ENCODE data around the gene SORCS2. TPM values are rescaled to one million over a fixed set of nuclear protein-coding genes. Genes with fewer than 3 reads are reported as not detected.
A peak's percentile ranks its signal among the peaks of the same experiment; 100 is the strongest.

SORCS2 gene
- total RNA-seq, 2 donors from 2014 or later = 0.25 TPM; not detected in 1

- ATAC-seq = no peak
- Mint-ChIP-seq H3K36me3 (no peaks in the 10 kb centered on the region), H3K9me3 (no peaks in the 10 kb centered on the region), H3K27ac (no peak overlapping the region)
- no peak for DNase-seq (ENCODE audit: low spot score in 2 of 2)
These were observed 271.4 kb downstream of the SORCS2 start for GRCh38 chr4:7463566-7464258.

GRCh38 chr4:7464259-7464655, 271.9 kb downstream of the SORCS2 start:
- Mint-ChIP-seq H3K9me3 (no peaks in the 10 kb centered on the region), H3K36me3 (no peaks in the 10 kb centered on the region), H3K27ac (no peak overlapping the region)
- ATAC-seq = no peak
- DNase-seq (ENCODE audit: low spot score in 2 of 2) = no peak

GRCh38 chr4:7465017-7465416, 272.7 kb downstream of the SORCS2 start:
- DNase-seq (ENCODE audit: low spot score in 2 of 2) = no peak
- H3K27ac Mint-ChIP-seq = no peak overlapping the region
- no peaks in the 10 kb centered on the region for H3K9me3 Mint-ChIP-seq
- ATAC-seq = no peak
- H3K36me3 Mint-ChIP-seq = no peaks in the 10 kb centered on the region

GRCh38 chr4:7466215-7466614, 273.9 kb downstream of the SORCS2 start:
- Mint-ChIP-seq H3K9me3 (no peaks in the 10 kb centered on the region), H3K27ac (no peak overlapping the region), H3K36me3 (no peaks in the 10 kb centered on the region)
- no peak for ATAC-seq
- DNase-seq (ENCODE audit: low spot score in 2 of 2) = no peak

- no peaks in the 10 kb centered on the region for H3K36me3 Mint-ChIP-seq
- DNase-seq (ENCODE audit: low spot score in 2 of 2) (no peak), ATAC-seq (no peak)
- no peaks in the 10 kb centered on the region for H3K9me3 Mint-ChIP-seq
- H3K27ac Mint-ChIP-seq = no peak overlapping the region
These were observed 274.6 kb downstream of the SORCS2 start for GRCh38 chr4:7466904-7467303.

- no peaks in the 10 kb centered on the region for H3K36me3 Mint-ChIP-seq
- ATAC-seq (no peak), DNase-seq (ENCODE audit: low spot score in 2 of 2) (no peak)
- no peak overlapping the region for H3K27ac Mint-ChIP-seq
- no peaks in the 10 kb centered on the region for H3K9me3 Mint-ChIP-seq
These were observed 275.1 kb downstream of the SORCS2 start for GRCh38 chr4:7467471-7467870.

- no peak for ATAC-seq
- no peaks in the 10 kb centered on the region for H3K36me3 Mint-ChIP-seq
- H3K27ac Mint-ChIP-seq = no peak overlapping the region
- DNase-seq (ENCODE audit: low spot score in 2 of 2) = no peak
- no peaks in the 10 kb centered on the region for H3K9me3 Mint-ChIP-seq
These were observed 276.7 kb downstream of the SORCS2 start for GRCh38 chr4:7469023-7469422.

GRCh38 chr4:7470111-7470510, 277.8 kb downstream of the SORCS2 start:
- DNase-seq (ENCODE audit: low spot score in 2 of 2) = no peak
- ATAC-seq = no peak
- Mint-ChIP-seq H3K27ac (no peak overlapping the region), H3K9me3 (no peaks in the 10 kb centered on the region), H3K36me3 (no peaks in the 10 kb centered on the region)

DNA sequence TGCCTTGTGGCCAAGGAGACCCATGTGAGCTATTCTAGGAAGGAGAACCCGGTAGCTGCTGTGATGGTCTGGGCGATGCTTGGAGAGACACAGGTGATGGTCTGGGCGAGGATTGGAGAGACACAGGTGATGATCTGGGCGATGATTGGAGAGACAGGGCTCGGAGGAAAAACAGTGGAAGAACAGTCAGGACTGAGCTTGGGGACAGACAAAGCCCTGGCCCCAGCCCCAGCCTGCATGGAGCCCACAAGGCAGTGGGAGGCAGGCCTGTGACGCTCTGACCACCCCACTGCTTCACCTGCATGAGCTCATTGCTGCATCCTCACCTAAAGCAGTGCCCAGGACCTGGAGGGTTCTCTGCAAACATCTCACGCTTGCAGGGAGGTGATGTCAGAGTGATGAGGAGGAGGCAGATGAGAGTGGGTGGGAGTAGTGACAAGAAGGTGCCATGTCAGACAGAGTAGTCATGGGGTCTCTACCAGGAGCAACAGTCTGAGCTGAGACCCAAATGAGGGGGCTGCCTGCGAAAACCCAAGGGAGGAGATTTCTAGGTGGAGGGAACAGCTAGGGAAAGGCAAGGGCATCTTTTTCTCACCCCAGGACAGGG, 278.3 kb downstream of the SORCS2 start:
- DNase-seq (ENCODE audit: low spot score in 2 of 2) (no peak), ATAC-seq (no peak)
- Mint-ChIP-seq H3K27ac (no peak overlapping the region), H3K9me3 (no peaks in the 10 kb centered on the region), H3K36me3 (no peaks in the 10 kb centered on the region)

GRCh38 chr4:7472442-7473013, 280.2 kb downstream of the SORCS2 start:
- H3K27ac Mint-ChIP-seq = peak overlapping the region in 1 of 2 donors; percentile 28
- H3K36me3 Mint-ChIP-seq = no peaks in the 10 kb centered on the region
- no peak for DNase-seq (ENCODE audit: low spot score in 2 of 2)
- H3K9me3 Mint-ChIP-seq = no peaks in the 10 kb centered on the region
- ATAC-seq = no peak

DNA sequence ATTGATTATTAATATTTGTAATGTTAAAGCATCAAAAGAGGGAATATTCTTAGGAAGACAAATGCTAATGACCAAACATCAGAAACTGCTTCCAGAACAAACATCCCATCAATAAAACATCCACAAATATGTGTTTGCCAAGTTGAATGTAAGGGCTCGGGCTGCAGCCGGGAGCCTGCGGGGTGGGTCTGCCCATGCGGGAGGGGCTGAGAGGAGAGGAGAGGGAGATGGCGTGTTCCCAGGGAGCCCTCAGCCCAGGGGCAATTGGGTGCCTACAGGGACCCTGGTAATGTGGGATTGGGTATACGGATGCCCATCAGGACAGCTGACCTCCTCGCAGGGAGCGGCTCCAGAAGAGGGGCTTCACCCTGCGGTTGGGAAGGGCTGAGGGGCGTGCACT, 280.7 kb downstream of the SORCS2 start:
- H3K36me3 Mint-ChIP-seq = no peaks in the 10 kb centered on the region
- no peak for ATAC-seq
- H3K9me3 Mint-ChIP-seq = no peaks in the 10 kb centered on the region
- H3K27ac Mint-ChIP-seq = no peak overlapping the region
- no peak for DNase-seq (ENCODE audit: low spot score in 2 of 2)

DNA sequence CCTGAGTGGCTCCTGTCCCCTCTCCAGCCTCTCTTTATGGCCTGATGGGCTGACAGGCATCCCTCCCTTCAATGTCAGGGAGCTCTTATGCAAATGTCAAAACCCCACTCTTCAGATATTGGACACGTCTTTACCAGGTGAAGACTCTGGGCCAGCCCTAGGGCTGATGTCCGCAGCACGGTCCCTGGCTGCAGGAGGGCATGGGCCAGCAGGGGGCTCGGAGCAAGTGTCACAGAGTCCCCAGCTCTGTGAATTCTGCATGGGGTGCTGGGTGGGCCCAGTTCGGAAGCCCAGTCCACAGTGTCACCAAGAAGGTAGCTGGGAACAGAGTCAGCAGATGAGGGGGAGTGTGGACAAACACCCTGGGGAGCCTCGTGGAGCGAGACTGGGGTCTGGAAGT, 282.0 kb downstream of the SORCS2 start:
- H3K9me3 Mint-ChIP-seq = no peaks in the 10 kb centered on the region
- no peak for DNase-seq (ENCODE audit: low spot score in 2 of 2)

GRCh38 chr4:7475207-7475606, 282.9 kb downstream of the SORCS2 start:
- Mint-ChIP-seq H3K27ac (peak overlapping the region in 1 of 2 donors; percentile 44), H3K9me3 (no peaks in the 10 kb centered on the region), H3K36me3 (no peaks in the 10 kb centered on the region)
- DNase-seq (ENCODE audit: low spot score in 2 of 2) (no peak), ATAC-seq (no peak)

More for the DNA sequence above, 282.0 kb downstream of the SORCS2 start:
- H3K27ac Mint-ChIP-seq = no peak overlapping the region
- H3K36me3 Mint-ChIP-seq = no peaks in the 10 kb centered on the region
- no peak for ATAC-seq

GRCh38 chr4:7476820-7477219, 284.5 kb downstream of the SORCS2 start:
- Mint-ChIP-seq H3K9me3 (no peaks in the 10 kb centered on the region), H3K36me3 (no peaks in the 10 kb centered on the region)

GRCh38 chr4:7477695-7478094, 285.4 kb downstream of the SORCS2 start:
- Mint-ChIP-seq H3K9me3 (no peaks in the 10 kb centered on the region), H3K36me3 (no peaks in the 10 kb centered on the region), H3K27ac (no peak overlapping the region)
- DNase-seq (ENCODE audit: low spot score in 2 of 2) (no peak), ATAC-seq (no peak)

More at GRCh38 chr4:7476820-7477219, 284.5 kb downstream of the SORCS2 start:
- DNase-seq (ENCODE audit: low spot score in 2 of 2) (no peak), ATAC-seq (no peak)
- H3K27ac Mint-ChIP-seq = no peak overlapping the region

- ATAC-seq (no peak), DNase-seq (ENCODE audit: low spot score in 2 of 2) (no peak)
- peak overlapping the region in 1 of 2 donors; percentile 30 for H3K27ac Mint-ChIP-seq
- no peaks in the 10 kb centered on the region for H3K9me3 Mint-ChIP-seq
- H3K36me3 Mint-ChIP-seq = no peaks in the 10 kb centered on the region
These were observed 286.3 kb downstream of the SORCS2 start for GRCh38 chr4:7478665-7479064.

DNA sequence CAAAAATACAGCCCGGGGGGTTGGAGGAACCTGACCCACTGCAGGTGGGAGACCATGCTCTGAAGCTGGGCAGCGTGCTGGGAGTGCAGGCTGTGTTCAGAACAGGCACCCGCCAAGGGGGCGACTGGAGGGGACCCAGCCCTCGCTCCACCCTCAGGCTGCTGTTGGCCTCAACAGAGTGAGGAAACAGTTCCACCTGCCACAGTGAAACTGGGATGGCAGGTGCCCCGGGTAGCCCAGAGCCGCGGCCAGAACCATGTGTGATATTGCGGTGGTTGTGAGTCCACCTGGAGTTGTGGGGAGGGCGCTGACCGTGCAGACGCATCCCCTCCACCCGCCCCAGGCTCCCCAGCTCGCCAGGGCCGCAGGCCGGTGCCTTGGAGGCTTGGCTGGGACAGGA, 288.1 kb downstream of the SORCS2 start:
- DNase-seq (ENCODE audit: low spot score in 2 of 2) = no peak
- Mint-ChIP-seq H3K9me3 (no peaks in the 10 kb centered on the region), H3K27ac (no peak overlapping the region), H3K36me3 (no peaks in the 10 kb centered on the region)
- no peak for ATAC-seq

GRCh38 chr4:7481227-7481626, 288.9 kb downstream of the SORCS2 start:
- DNase-seq (ENCODE audit: low spot score in 2 of 2) (no peak), ATAC-seq (no peak)
- Mint-ChIP-seq H3K9me3 (no peaks in the 10 kb centered on the region), H3K36me3 (no peaks in the 10 kb centered on the region), H3K27ac (no peak overlapping the region)

Measured in activated naive CD4-positive, alpha-beta T cell treated with anti-CD3 and anti-CD28 coated beads, Interleukin-2, amount 50 U/mL, for 72 hours (primary cell).